GM10266 (cell line): ENCODE results near the gene PCDH9.

Source experiments
- DNase-seq: peaks from one replicate; pipeline ENCODE4 v3.0.0; 2012; ENCODE audit errors: extremely low spot score
- CTCF ChIP-seq: IDR thresholded peaks from 2 replicates; pipeline ENCODE4 v1.5.1; 2012; ENCODE audit warnings: mild to moderate bottlenecking, low read depth; ENCODE audit not compliant: control insufficient read depth, insufficient read depth; ENCODE audit errors: missing control alignments

The PCDH9 gene

GRCh38 chr13:67138970-67139369 is 91.2 kb downstream of the PCDH9 start:
- no peak for TF ChIP-seq CTCF
- no peak for DNase-seq

- DNase-seq, result no peak
- TF ChIP-seq CTCF, result no peak
Observed at GRCh38 chr13:67137044-67137735, 92.9 kb downstream of the PCDH9 start.

GRCh38 chr13:67136157-67136556 is 94.0 kb downstream of the PCDH9 start:
- no peak for DNase-seq
- no peak for TF ChIP-seq CTCF

- no peak for TF ChIP-seq CTCF
- DNase-seq, result no peak
Observed at GRCh38 chr13:67135356-67135755, 94.8 kb downstream of the PCDH9 start.

- DNase-seq, result no peak
- no peak for TF ChIP-seq CTCF
Observed at GRCh38 chr13:67134417-67135129, 95.6 kb downstream of the PCDH9 start.

GRCh38 chr13:67133476-67133875 is 96.7 kb downstream of the PCDH9 start:
- no peak for DNase-seq
- no peak for TF ChIP-seq CTCF

GRCh38 chr13:67131393-67131792 is 98.7 kb downstream of the PCDH9 start:
- no peak for DNase-seq
- TF ChIP-seq CTCF, result no peak
